Stimulated activated naive CD4-positive, alpha-beta T cell (primary cell): ENCODE data around the gene CWH43.
"Not testable (repeated sequence)": the region's sequence is repeated elsewhere in the genome, so short reads cannot be mapped to it uniquely, and the experiment has no call there.

ENCODE experiments used
- DNase-seq, 6 experiments: peaks; one replicate each; lab custom pipeline; 2025; lab: John Stamatoyannopoulos, UW

Gene CWH43

GRCh38 chr4:48976041-48976440 is 10.0 kb upstream of the CWH43 start:
- no peak for DNase-seq

- DNase-seq: no peak
Observed at GRCh38 chr4:48979914-48980579, 6.0 kb upstream of the CWH43 start.

GRCh38 chr4:48984005-48984404 is 2.1 kb upstream of the CWH43 start:
- DNase-seq: not testable (repeated sequence)

GRCh38 chr4:48985602-48985975 is 486 bp upstream of the CWH43 start:
- DNase-seq: no peak

GRCh38 chr4:48986654-48987164 is 634 bp downstream of the CWH43 start:
- DNase-seq: no peak

DNA sequence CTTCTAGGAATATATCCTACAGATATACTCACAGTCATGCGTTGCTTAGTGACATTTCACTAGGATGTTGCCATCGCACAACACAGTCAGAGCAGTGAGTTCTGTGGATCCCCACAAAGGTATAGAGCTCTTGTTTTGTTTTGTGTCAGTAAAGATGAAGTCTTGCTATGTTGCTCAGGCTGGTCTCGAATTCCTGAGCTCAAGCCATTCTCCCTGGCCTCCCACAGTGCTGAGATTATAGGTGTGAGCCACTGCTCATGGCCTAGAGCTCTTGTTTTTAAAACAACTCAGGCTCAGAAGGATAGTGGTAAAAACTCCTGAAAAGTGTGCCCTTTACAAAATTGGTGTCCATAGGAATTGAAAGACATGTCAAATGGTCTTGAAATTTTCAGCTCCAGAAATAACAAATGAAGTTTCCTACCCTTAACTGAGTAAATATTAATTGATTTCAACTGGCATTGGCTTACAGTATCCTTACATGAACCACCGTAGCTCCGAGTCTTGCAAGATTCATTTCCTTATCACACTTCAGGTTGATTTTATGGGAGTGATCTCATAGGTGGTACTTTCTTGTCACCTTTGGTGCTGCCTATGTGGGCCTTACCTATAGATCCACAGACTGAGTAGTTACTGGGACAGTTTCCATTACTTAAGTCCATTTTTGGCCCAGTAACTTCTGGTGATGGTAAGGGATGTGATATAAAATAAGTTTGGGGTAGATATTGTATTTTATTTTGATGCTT is 3.6 kb downstream of the CWH43 start:
- no peak for DNase-seq

DNA sequence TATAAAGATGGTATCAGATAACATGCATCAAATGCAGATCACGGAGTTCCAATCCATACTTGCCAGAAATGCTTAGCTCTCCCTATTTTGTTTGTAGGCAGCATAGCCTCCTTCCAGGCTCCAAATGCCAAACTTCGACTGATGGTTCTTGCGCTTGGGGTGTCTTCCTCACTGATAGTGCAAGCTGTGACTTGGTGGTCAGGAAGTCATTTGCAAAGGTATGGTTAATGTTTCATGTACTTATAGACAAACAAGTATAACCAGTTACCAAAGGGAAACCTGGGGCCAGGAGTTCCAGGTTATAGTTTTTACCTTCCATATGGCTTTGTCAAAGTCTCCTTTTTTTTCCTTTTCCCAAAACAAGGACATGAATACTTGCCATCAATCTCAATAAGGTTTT is 5.3 kb downstream of the CWH43 start:
- DNase-seq: no peak

- DNase-seq: no peak
Observed at GRCh38 chr4:48997962-48998361, 11.9 kb downstream of the CWH43 start.

DNA sequence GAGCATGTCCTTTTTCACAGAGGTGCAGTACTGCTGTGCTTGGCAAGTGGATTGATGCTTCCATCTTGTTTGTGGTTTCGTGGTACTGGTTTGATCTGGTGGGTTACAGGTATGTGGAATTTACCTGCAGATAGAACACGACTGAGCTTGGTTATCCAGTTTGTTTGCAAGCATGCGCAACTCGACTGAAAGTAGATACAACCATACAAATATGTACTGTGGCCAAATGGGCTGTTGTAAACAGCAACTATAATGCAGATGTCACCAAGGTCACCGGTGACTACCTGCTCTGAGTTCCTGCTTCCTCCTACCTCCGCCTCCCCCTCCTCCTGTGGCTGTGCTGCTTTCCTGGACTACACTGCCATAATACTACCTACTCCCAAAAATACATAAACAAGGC is 12.4 kb downstream of the CWH43 start:
- DNase-seq: no peak

- DNase-seq: no peak
Observed at GRCh38 chr4:49000806-49001205, 14.7 kb downstream of the CWH43 start.

- no peak for DNase-seq
Observed at GRCh38 chr4:49002931-49003330, 16.9 kb downstream of the CWH43 start.

GRCh38 chr4:49018718-49019295 is 32.7 kb downstream of the CWH43 start:
- no peak for DNase-seq

DNA sequence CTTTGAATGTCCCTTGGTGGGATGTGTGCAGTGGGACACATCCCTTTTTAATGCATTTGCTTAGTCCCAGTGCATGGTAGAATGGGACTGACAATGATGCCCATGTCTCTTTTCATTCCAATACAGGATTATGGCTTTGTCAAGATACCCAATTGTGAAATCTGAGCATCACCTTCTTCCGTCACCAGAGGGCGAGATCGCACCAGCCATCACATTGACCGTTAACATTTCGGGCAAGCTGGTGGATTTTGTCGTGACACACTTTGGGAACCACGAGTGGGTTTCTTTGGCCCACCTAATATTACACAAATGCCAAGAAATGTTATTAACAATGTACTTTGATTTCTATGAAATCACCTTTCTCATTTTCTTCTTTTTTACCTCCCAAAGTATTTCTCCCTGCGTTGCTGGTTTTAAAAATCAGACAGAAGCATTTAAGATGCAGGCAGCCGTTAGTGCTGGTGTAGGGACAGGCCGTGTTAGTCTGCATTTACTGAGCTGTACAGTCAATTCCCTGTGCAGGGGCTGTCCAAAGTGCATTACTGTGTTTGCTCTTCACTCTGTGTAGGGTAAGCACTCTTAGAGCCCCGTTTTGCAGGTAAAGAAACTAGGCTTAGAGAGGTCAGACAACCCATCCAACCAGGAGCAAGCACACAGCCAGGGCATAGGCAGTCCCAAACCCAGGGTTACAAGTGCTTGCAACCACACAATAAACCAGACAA is 46.5 kb downstream of the CWH43 start:
- no peak for DNase-seq

DNA sequence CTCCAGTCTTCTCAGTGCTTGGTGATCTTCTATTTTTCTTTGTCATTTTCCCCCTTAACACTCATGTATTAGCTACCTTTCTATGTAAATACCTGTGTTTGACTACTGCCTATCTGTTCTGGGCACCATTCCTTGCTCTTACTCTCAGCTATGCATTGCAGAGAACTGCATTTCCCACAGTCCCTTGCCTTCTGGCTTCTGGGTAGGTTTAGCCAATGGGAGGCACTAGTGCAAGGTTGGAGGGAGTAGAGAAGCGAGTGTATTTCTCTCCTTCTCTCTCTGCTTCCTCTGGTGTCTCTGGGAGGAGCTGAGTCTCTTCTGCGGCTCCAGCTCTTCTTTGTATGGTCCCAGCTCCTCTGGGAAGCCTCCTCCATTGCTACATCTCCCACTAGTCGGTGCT is 50.5 kb downstream of the CWH43 start:
- no peak for DNase-seq

- no peak for DNase-seq
Observed at GRCh38 chr4:49044270-49044669, 58.2 kb downstream of the CWH43 start.

GRCh38 chr4:49058306-49058705 is 72.2 kb downstream of the CWH43 start:
- no peak for DNase-seq

GRCh38 chr4:49063670-49064069 is 77.6 kb downstream of the CWH43 start:
- no peak for DNase-seq

GRCh38 chr4:49072196-49072595 is 86.1 kb downstream of the CWH43 start:
- not testable (repeated sequence) for DNase-seq

DNA sequence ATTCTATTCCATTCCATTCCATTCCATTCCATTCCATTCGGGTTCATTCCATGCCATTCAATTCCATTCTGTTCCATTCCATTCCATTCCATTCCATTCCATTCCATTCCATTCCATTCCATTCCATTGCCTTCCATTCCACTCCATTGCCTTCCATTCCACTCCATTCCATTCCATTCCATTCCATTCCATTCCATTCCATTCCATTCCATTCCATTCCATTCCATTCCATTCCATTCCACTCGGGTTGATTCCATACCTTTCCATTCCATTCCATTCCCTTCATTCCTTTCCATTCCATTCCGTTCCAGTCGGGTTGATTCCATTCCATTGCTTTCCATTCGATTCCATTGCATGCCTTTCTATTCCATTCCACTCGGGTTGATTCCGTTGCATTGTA is 105.8 kb downstream of the CWH43 start:
- DNase-seq: not testable (repeated sequence)

DNA sequence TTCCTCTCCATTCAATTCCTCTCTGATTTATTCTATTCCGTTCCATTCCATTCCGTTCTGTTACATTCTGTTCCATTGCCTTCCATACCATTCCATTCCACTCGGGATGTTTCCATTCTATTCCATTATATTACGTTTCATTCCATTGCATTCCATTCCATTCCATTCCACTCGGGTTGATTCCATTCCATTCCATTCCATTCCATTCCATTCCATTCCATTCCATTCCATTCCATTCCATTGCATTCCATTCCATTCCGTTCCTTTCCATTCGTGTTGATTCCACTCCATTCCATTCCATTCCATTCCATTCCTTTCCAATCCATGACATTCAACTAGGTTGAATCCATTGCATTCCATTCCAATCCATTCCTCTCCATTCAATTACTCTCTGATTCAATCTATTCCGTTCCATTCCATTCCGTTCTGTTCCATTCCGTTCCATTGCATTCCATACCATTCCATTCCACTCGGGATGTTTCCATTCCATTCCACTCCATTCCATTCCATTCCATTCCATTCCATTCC is 106.6 kb downstream of the CWH43 start:
- DNase-seq: not testable (repeated sequence)

GRCh38 chr4:49096215-49096614 is 110.1 kb downstream of the CWH43 start:
- DNase-seq: not testable (repeated sequence)

DNA sequence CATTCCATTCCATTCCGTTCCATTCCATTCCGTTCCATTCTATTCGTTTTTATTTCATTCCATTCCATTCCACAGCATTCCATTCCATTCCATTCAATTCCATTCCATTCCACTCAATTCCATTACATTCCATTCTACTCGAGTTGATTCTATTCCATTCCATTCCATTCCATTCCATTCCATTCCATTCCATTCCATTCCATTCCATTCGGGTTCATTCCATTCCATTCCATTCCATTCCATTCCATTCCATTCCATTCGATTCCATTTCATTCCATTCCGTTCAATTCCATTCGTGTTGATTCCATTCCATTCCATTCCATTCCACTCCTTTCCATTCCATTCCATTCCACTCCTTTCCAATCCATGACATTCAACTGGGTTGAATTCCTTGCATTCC is 110.6 kb downstream of the CWH43 start:
- DNase-seq: not testable (repeated sequence)
